Activated naive CD4-positive, alpha-beta T cell treated with anti-CD3 and anti-CD28 coated beads for 36 hours (primary cell): ENCODE data around the gene EMILIN2. TPM values are rescaled to one million over a fixed set of nuclear protein-coding genes. Genes with fewer than 3 reads are reported as not detected.

Experiments
- CTCF ChIA-PET: fragments of 350-600 bp; sonication (Branson Sonifier 250); formaldehyde crosslinking; loops from one replicate; lab custom pipeline; 2021; ENCODE audit warnings: antibody characterized with exemption; lab: Charles Lee
- DNase-seq: peaks from one replicate; pipeline ENCODE4 v3.0.0-alpha.2; 2020
- H3K27ac Mint-ChIP-seq: one replicate; pipeline ENCODE4 v1.8.0; 2021; ENCODE audit warnings: mild to moderate bottlenecking, mixed read lengths
- H3K27me3 Mint-ChIP-seq: one replicate; pipeline ENCODE4 v1.8.0; 2021; ENCODE audit warnings: low read depth, mixed read lengths
- H3K36me3 Mint-ChIP-seq: one replicate; pipeline ENCODE4 v1.8.0; 2021; ENCODE audit warnings: low read depth, mixed read lengths
- H3K4me1 Mint-ChIP-seq: one replicate; pipeline ENCODE4 v1.8.0; 2021; ENCODE audit warnings: low read depth, mixed read lengths
- H3K4me3 Mint-ChIP-seq: one replicate; pipeline ENCODE4 v1.8.0; 2021; ENCODE audit warnings: mild to moderate bottlenecking, moderate library complexity, mixed read lengths
- H3K9me3 Mint-ChIP-seq: one replicate; pipeline ENCODE4 v1.8.0; 2021; ENCODE audit warnings: mixed read lengths
- intact Hi-C: fragments of 100-400 bp; cut with micrococcal nuclease; formaldehyde crosslinking; loops from one replicate; pipeline ENCODE4 v1.15.1; 2023
- total RNA-seq, 2 experiments: library from RNA; stranded (reverse); gene quantifications; one replicate each; pipeline ENCODE4 v1.2.3, GENCODE V29; 2021

Gene EMILIN2
- total RNA-seq, 2 experiments from 2014 or later = 12.2 to 13.2 TPM

DNA sequence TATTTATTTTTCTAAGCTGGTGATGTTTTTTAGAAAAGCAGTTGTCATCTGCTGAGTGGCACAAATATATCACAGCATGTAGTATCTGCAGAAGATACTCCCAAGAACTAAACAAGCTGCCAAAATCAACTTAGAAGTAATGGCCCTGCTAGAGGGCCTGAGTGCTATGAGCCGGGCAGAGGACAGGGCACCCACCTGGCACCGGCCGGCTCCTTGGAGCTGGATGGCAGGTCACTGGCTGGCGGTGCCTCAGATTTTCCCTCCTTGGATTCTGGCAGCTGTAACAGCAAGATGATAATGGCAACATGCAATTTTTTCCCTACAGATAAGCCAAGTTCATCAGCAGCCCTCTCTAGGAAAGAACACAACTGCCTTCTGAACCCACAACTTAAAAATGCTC, 79.7 kb downstream of the EMILIN2 start:
- H3K27me3 Mint-ChIP-seq = no peaks in the 10 kb centered on the region
- H3K36me3 Mint-ChIP-seq = peaks cover 45% of the 10 kb centered on the region
- CTCF ChIA-PET = interaction anchor here (0.6 to 1.9 kb wide), 2 partner anchors 59 to 237 kb away, joined by 3 to 8 read pairs; no protein-coding TSS in a partner anchor
- H3K9me3 Mint-ChIP-seq = no peaks in the 10 kb centered on the region
- H3K4me1 Mint-ChIP-seq = no peaks in the 10 kb centered on the region
- H3K27ac Mint-ChIP-seq = no peak overlapping the region
- no peak for DNase-seq
- intact Hi-C loops = no loop called here
- no peak overlapping the region for H3K4me3 Mint-ChIP-seq

- Mint-ChIP-seq H3K27me3 (no peaks in the 10 kb centered on the region), H3K4me3 (no peak overlapping the region), H3K36me3 (peaks cover 45% of the 10 kb centered on the region), H3K4me1 (peaks cover 5% of the 10 kb centered on the region), H3K27ac (peak overlapping the region; percentile 5), H3K9me3 (no peaks in the 10 kb centered on the region)
- CTCF ChIA-PET = interaction anchor here (1.0 to 7.9 kb wide), 6 partner anchors 9 to 201 kb away, joined by 3 to 46 read pairs (median 6); no protein-coding TSS in a partner anchor
- DNase-seq = no peak
- intact Hi-C loops = no loop called here
Measured at GRCh38 chr18:2927745-2928144, 80.9 kb downstream of the EMILIN2 start.

- Mint-ChIP-seq H3K4me3 (no peak overlapping the region), H3K9me3 (no peaks in the 10 kb centered on the region), H3K27me3 (no peaks in the 10 kb centered on the region), H3K27ac (peak overlapping the region; percentile 94), H3K36me3 (peaks cover 38% of the 10 kb centered on the region), H3K4me1 (peaks cover 35% of the 10 kb centered on the region)
- DNase-seq = peak; percentile 68
- intact Hi-C loops = loop anchor here (1.0 kb wide), 7 partner anchors 24 to 314 kb away; no protein-coding TSS in a partner anchor
- CTCF ChIA-PET = interaction anchor here (0.6 to 7.9 kb wide), 21 partner anchors 9 to 314 kb away, joined by 3 to 101 read pairs (median 5); no protein-coding TSS in a partner anchor
Measured at GRCh38 chr18:2932247-2933181, 85.7 kb downstream of the EMILIN2 start.

DNA sequence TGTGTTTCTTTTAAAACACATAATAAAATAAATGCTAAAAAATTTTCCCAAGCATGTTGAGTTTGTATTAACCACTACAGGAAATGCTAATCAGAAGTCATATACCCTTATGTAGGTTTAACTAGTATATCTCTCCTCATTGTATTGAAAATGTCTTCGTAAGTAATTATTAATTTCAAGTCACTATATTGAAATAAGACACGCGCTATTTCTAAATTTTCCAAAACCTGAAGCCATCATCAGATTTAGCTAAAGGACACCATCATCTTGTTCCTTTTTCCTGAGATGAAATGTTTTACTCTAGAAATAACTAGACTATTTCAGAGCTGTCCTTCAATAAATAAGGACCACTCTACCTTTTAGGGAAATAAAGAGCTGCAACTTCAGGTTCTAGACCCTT, 87.2 kb downstream of the EMILIN2 start:
- peaks cover 43% of the 10 kb centered on the region for H3K4me1 Mint-ChIP-seq
- H3K27ac Mint-ChIP-seq = peak overlapping the region; percentile 94
- DNase-seq = no peak
- no peak overlapping the region for H3K4me3 Mint-ChIP-seq
- H3K9me3 Mint-ChIP-seq = no peaks in the 10 kb centered on the region
- H3K27me3 Mint-ChIP-seq = no peaks in the 10 kb centered on the region
- CTCF ChIA-PET = interaction anchor here (0.6 to 7.9 kb wide), 14 partner anchors 11 to 312 kb away, joined by 3 to 101 read pairs (median 6); no protein-coding TSS in a partner anchor
- peaks cover 34% of the 10 kb centered on the region for H3K36me3 Mint-ChIP-seq
- intact Hi-C loops = no loop called here

- H3K9me3 Mint-ChIP-seq = no peaks in the 10 kb centered on the region
- H3K27ac Mint-ChIP-seq = peak overlapping the region; percentile 65
- no peak overlapping the region for H3K4me3 Mint-ChIP-seq
- CTCF ChIA-PET = interaction anchor here (0.8 to 4.4 kb wide), 7 partner anchors 12 to 310 kb away, joined by 3 to 101 read pairs (median 7); no protein-coding TSS in a partner anchor
- intact Hi-C loops = no loop called here
- peaks cover 28% of the 10 kb centered on the region for H3K36me3 Mint-ChIP-seq
- peaks cover 54% of the 10 kb centered on the region for H3K4me1 Mint-ChIP-seq
- no peak for DNase-seq
- H3K27me3 Mint-ChIP-seq = no peaks in the 10 kb centered on the region
Measured at GRCh38 chr18:2935438-2936192, 88.8 kb downstream of the EMILIN2 start.

DNA sequence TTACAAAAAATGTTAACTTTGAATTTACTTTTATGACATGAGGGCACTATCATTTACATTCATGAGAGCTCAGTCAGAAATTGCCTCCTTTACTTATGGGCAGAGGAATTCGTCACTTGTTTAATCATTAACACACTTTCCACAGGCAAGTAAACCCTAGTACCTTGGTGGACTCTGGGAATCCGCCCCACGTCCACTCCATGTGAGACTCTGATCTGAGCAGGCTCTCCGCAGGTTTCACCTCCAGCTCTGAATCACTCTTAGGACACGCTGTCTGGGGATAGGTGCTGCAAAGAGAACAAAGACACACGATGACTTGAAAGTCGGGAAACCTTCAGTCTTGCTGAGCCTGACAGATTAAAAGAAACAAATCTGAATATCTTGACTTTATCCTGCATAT, 92.5 kb downstream of the EMILIN2 start:
- CTCF ChIA-PET = interaction anchor here (0.9 to 3.5 kb wide), 7 partner anchors 8 to 212 kb away, joined by 3 to 26 read pairs (median 3); no protein-coding TSS in a partner anchor
- intact Hi-C loops = no loop called here
- H3K9me3 Mint-ChIP-seq = no peaks in the 10 kb centered on the region
- peaks cover 54% of the 10 kb centered on the region for H3K4me1 Mint-ChIP-seq
- H3K36me3 Mint-ChIP-seq = peaks cover 13% of the 10 kb centered on the region
- H3K4me3 Mint-ChIP-seq = no peak overlapping the region
- H3K27ac Mint-ChIP-seq = peak overlapping the region; percentile 30
- H3K27me3 Mint-ChIP-seq = no peaks in the 10 kb centered on the region
- no peak for DNase-seq

GRCh38 chr18:2948038-2948437, 101.2 kb downstream of the EMILIN2 start:
- Mint-ChIP-seq H3K9me3 (no peaks in the 10 kb centered on the region), H3K27me3 (no peaks in the 10 kb centered on the region), H3K4me1 (peaks cover 43% of the 10 kb centered on the region), H3K27ac (no peak overlapping the region), H3K36me3 (peaks cover 29% of the 10 kb centered on the region), H3K4me3 (no peak overlapping the region)
- CTCF ChIA-PET = interaction anchor here (0.6 to 8.8 kb wide), 13 partner anchors 10 to 286 kb away, joined by 3 to 90 read pairs (median 3); no protein-coding TSS in a partner anchor
- intact Hi-C loops = no loop called here
- DNase-seq = no peak

GRCh38 chr18:2952605-2953004, 105.8 kb downstream of the EMILIN2 start:
- intact Hi-C loops = no loop called here
- DNase-seq = no peak
- Mint-ChIP-seq H3K36me3 (peaks cover 66% of the 10 kb centered on the region), H3K9me3 (no peaks in the 10 kb centered on the region), H3K4me3 (no peak overlapping the region), H3K4me1 (peaks cover 73% of the 10 kb centered on the region), H3K27me3 (no peaks in the 10 kb centered on the region), H3K27ac (no peak overlapping the region)
- CTCF ChIA-PET = interaction anchor here (0.8 to 8.8 kb wide), 3 partner anchors 28 to 110 kb away, joined by 3 to 90 read pairs (median 5); no protein-coding TSS in a partner anchor

- no peak for DNase-seq
- peak overlapping the region; percentile 78 for H3K27ac Mint-ChIP-seq
- intact Hi-C loops = no loop called here
- peaks cover 77% of the 10 kb centered on the region for H3K4me1 Mint-ChIP-seq
- CTCF ChIA-PET = interaction anchor here (0.9 to 1.1 kb wide), 3 partner anchors 31 to 40 kb away, joined by 3 to 6 read pairs (median 4); no protein-coding TSS in a partner anchor
- no peak overlapping the region for H3K4me3 Mint-ChIP-seq
- no peaks in the 10 kb centered on the region for H3K27me3 Mint-ChIP-seq
- peaks cover 64% of the 10 kb centered on the region for H3K36me3 Mint-ChIP-seq
- no peaks in the 10 kb centered on the region for H3K9me3 Mint-ChIP-seq
Measured at GRCh38 chr18:2953935-2954653, 107.3 kb downstream of the EMILIN2 start.

GRCh38 chr18:2954869-2955645, 108.3 kb downstream of the EMILIN2 start:
- intact Hi-C loops = no loop called here
- H3K27me3 Mint-ChIP-seq = no peaks in the 10 kb centered on the region
- no peak overlapping the region for H3K4me3 Mint-ChIP-seq
- no peak for DNase-seq
- H3K9me3 Mint-ChIP-seq = no peaks in the 10 kb centered on the region
- H3K36me3 Mint-ChIP-seq = peaks cover 60% of the 10 kb centered on the region
- H3K27ac Mint-ChIP-seq = peak overlapping the region; percentile 97
- H3K4me1 Mint-ChIP-seq = peaks cover 76% of the 10 kb centered on the region
- CTCF ChIA-PET = interaction anchor here (1.1 kb wide), 1 partner anchor 30 kb away, joined by 6 read pairs; no protein-coding TSS in a partner anchor
